SU-DHL-6 (cell line): ENCODE results near the gene MICAL3.

Source experiments
- H2AFZ ChIP-seq: fragments of 200-600 bp; sonication (generic); 2 replicates; pipeline ENCODE4 v1.6.1; 2014; ENCODE audit warnings: low read depth, mild to moderate bottlenecking, moderate library complexity, mixed read lengths, antibody characterized with exemption, low read length; ENCODE audit not compliant: severe bottlenecking
- H3F3A ChIP-seq: fragments of 200-600 bp; shearing (Covaris generic); 2 replicates; pipeline ENCODE4 v1.6.0; 2016; ENCODE audit warnings: antibody characterized with exemption, mild to moderate bottlenecking; ENCODE audit not compliant: insufficient read depth
- H3K27ac ChIP-seq: fragments of 200-600 bp; sonication (generic); 2 replicates; pipeline ENCODE4 v1.5.1; 2016; ENCODE audit warnings: low read depth, mild to moderate bottlenecking, low read length, moderate library complexity, mixed read lengths
- H3K27me3 ChIP-seq: fragments of 200-600 bp; sonication (generic), shearing (Covaris generic); 2 replicates; pipeline ENCODE4 v1.6.0; 2014; ENCODE audit warnings: mild to moderate bottlenecking, low read length
- H3K36me3 ChIP-seq: fragments of 200-600 bp; sonication (generic); 2 replicates; pipeline ENCODE4 v1.6.1; 2014; ENCODE audit warnings: mild to moderate bottlenecking, low read length, mixed read lengths
- H3K4me2 ChIP-seq: fragments of 300-600, 200-600 bp; shearing (Covaris generic), sonication (generic); 2 replicates; pipeline ENCODE4 v1.6.0; 2014; ENCODE audit warnings: low read length, low read depth, mild to moderate bottlenecking; ENCODE audit not compliant: poor library complexity, severe bottlenecking
- H3K4me3 ChIP-seq: fragments of 200-600 bp; sonication (generic); 2 replicates; pipeline ENCODE4 v1.5.1; 2014; ENCODE audit warnings: antibody characterized with exemption, low read length, mild to moderate bottlenecking, mixed read lengths; ENCODE audit not compliant: insufficient read depth, poor library complexity, severe bottlenecking
- H3K79me2 ChIP-seq: fragments of 200-600 bp; sonication (generic); 2 replicates; pipeline ENCODE4 v1.6.1; 2014; ENCODE audit warnings: mild to moderate bottlenecking, low read length, moderate library complexity; ENCODE audit not compliant: insufficient read depth
- H3K9ac ChIP-seq: fragments of 200-600 bp; sonication (generic); 2 replicates; pipeline ENCODE4 v1.7.0; 2014; ENCODE audit warnings: mild to moderate bottlenecking, low read length
- H3K9me2 ChIP-seq: fragments of 200-600 bp; sonication (generic); replicated peaks from 2 replicates; pipeline ENCODE4 v1.6.1; 2014; ENCODE audit warnings: low read length; ENCODE audit not compliant: insufficient read depth
- H3K9me3 ChIP-seq: fragments of 200-600 bp; sonication (generic); 2 replicates; pipeline ENCODE4 v1.6.1; 2014; ENCODE audit warnings: low read length, mixed read lengths; ENCODE audit not compliant: insufficient read depth
- H4K20me1 ChIP-seq: fragments of 200-600 bp; sonication (generic); 2 replicates; pipeline ENCODE4 v1.6.1; 2014; ENCODE audit warnings: low read depth, mild to moderate bottlenecking, antibody characterized with exemption, low read length, moderate library complexity, mixed read lengths
- EZH2phosphoT487 ChIP-seq: fragments of 200-600 bp; sonication (generic), shearing (Covaris generic); conservative IDR thresholded peaks from 2 replicates; pipeline ENCODE4 v1.6.1; 2018; ENCODE audit warnings: mild to moderate bottlenecking, antibody characterized with exemption, low read length, moderate library complexity, mixed read lengths
- TF ChIP-seq, protein P1 (sequence below): fragments of 200-600 bp; sonication (generic); IDR thresholded peaks from one replicate; pipeline ENCODE4 v1.5.1; 2017; ENCODE audit warnings: antibody characterized with exemption, mild to moderate bottlenecking, low read length, moderate library complexity; ENCODE audit not compliant: insufficient read depth, poor library complexity, severe bottlenecking

MICAL3 gene

DNA sequence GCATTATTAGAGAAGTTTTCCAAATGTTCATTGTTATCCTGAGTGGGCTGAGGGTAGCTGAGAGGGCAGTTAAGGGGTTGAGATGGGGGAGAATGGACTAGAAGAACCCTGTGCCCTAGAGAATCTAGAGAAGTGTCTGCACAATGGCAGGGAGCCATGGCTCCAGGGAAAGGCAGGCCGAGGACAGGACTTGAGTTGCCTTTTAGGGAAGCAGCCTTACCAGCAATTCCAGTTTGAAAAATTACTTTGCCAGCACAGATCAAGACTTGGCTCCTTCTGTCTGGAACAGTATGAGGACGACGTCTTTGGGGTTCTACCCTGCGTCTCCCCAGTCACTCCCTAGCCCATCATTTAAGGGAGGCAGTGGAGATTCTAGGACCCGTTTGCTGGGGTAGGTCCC lies 25.7 kb upstream of the MICAL3 start:
- Histone ChIP-seq H3F3A (no peaks in the 10 kb centered on the region), H3K9me3 (no peaks in the 10 kb centered on the region), H3K9ac (no peak overlapping the region), H3K4me3 (no peak overlapping the region), H3K36me3 (no peaks in the 10 kb centered on the region), H3K9me2 (no peaks in the 10 kb centered on the region), H4K20me1 (no peaks in the 10 kb centered on the region), H3K27me3 (no peaks in the 10 kb centered on the region), H3K79me2 (no peaks in the 10 kb centered on the region), H2AFZ (no peak overlapping the region), H3K4me2 (no peak overlapping the region), H3K27ac (no peak overlapping the region)
- no peak for TF ChIP-seq EZH2phosphoT487
- TF ChIP-seq, protein P1, sequence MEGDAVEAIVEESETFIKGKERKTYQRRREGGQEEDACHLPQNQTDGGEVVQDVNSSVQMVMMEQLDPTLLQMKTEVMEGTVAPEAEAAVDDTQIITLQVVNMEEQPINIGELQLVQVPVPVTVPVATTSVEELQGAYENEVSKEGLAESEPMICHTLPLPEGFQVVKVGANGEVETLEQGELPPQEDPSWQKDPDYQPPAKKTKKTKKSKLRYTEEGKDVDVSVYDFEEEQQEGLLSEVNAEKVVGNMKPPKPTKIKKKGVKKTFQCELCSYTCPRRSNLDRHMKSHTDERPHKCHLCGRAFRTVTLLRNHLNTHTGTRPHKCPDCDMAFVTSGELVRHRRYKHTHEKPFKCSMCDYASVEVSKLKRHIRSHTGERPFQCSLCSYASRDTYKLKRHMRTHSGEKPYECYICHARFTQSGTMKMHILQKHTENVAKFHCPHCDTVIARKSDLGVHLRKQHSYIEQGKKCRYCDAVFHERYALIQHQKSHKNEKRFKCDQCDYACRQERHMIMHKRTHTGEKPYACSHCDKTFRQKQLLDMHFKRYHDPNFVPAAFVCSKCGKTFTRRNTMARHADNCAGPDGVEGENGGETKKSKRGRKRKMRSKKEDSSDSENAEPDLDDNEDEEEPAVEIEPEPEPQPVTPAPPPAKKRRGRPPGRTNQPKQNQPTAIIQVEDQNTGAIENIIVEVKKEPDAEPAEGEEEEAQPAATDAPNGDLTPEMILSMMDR, result no peak

- Histone ChIP-seq H3K79me2 (no peaks in the 10 kb centered on the region), H2AFZ (no peak overlapping the region), H3K27ac (no peak overlapping the region), H4K20me1 (no peaks in the 10 kb centered on the region), H3K4me2 (no peak overlapping the region), H3K9me2 (no peaks in the 10 kb centered on the region), H3K9me3 (no peaks in the 10 kb centered on the region), H3F3A (no peaks in the 10 kb centered on the region), H3K27me3 (no peaks in the 10 kb centered on the region), H3K4me3 (no peak overlapping the region), H3K9ac (no peak overlapping the region), H3K36me3 (no peaks in the 10 kb centered on the region)
- no peak for TF ChIP-seq EZH2phosphoT487
- TF ChIP-seq, protein P1, result no peak
Observed at GRCh38 chr22:18048441-18048898, 24.1 kb upstream of the MICAL3 start.

GRCh38 chr22:18048041-18048440 lies 23.7 kb upstream of the MICAL3 start:
- no peaks in the 10 kb centered on the region for H3K9me2 ChIP-seq
- no peaks in the 10 kb centered on the region for H3F3A ChIP-seq
- no peak overlapping the region for H3K4me2 ChIP-seq
- no peak overlapping the region for H2AFZ ChIP-seq
- TF ChIP-seq, protein P1, result no peak
- TF ChIP-seq EZH2phosphoT487, result no peak
- H3K27me3 ChIP-seq, result no peaks in the 10 kb centered on the region
- H3K79me2 ChIP-seq, result no peaks in the 10 kb centered on the region
- no peaks in the 10 kb centered on the region for H4K20me1 ChIP-seq
- no peak overlapping the region for H3K27ac ChIP-seq
- H3K36me3 ChIP-seq, result no peaks in the 10 kb centered on the region
- H3K4me3 ChIP-seq, result no peak overlapping the region
- no peak overlapping the region for H3K9ac ChIP-seq
- no peaks in the 10 kb centered on the region for H3K9me3 ChIP-seq

GRCh38 chr22:18045794-18046193 lies 21.4 kb upstream of the MICAL3 start:
- no peaks in the 10 kb centered on the region for H3K27me3 ChIP-seq
- TF ChIP-seq, protein P1, result no peak
- no peak for TF ChIP-seq EZH2phosphoT487
- no peak overlapping the region for H3K4me3 ChIP-seq
- no peaks in the 10 kb centered on the region for H3K79me2 ChIP-seq
- H3K9me2 ChIP-seq, result no peaks in the 10 kb centered on the region
- no peaks in the 10 kb centered on the region for H3K9me3 ChIP-seq
- H3K36me3 ChIP-seq, result no peaks in the 10 kb centered on the region
- H3F3A ChIP-seq, result no peaks in the 10 kb centered on the region
- no peak overlapping the region for H3K9ac ChIP-seq
- H2AFZ ChIP-seq, result no peak overlapping the region
- H4K20me1 ChIP-seq, result no peaks in the 10 kb centered on the region
- no peak overlapping the region for H3K27ac ChIP-seq
- no peak overlapping the region for H3K4me2 ChIP-seq
